ENCODE measurements around the gene ERMAP.

DNA sequence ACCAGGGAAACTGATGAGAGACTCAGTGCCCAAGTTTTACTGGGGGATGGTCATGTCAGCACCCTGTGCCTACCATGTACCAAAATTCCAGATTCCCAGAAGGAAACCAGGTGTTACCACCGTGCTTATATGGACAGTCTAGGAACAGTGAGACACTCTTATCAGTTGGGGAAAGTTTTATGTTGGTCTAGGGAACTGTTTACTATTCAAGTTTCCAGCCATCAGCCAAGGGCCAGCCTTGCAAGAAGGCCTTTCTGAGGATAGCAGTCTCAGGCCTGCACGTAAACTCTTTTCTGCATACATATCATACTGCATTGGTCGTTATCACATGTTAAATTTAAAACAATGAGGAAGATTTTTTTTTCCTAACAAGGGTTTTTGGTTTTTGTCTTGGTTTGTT is 19.5 kb upstream of the ERMAP start:
- TF ChIP-seq POLR2A (IDR thresholded peaks at IDR 0.05), result no peak
- TF ChIP-seq, protein P1, sequence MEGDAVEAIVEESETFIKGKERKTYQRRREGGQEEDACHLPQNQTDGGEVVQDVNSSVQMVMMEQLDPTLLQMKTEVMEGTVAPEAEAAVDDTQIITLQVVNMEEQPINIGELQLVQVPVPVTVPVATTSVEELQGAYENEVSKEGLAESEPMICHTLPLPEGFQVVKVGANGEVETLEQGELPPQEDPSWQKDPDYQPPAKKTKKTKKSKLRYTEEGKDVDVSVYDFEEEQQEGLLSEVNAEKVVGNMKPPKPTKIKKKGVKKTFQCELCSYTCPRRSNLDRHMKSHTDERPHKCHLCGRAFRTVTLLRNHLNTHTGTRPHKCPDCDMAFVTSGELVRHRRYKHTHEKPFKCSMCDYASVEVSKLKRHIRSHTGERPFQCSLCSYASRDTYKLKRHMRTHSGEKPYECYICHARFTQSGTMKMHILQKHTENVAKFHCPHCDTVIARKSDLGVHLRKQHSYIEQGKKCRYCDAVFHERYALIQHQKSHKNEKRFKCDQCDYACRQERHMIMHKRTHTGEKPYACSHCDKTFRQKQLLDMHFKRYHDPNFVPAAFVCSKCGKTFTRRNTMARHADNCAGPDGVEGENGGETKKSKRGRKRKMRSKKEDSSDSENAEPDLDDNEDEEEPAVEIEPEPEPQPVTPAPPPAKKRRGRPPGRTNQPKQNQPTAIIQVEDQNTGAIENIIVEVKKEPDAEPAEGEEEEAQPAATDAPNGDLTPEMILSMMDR (IDR thresholded peaks at IDR 0.05), result no peak

All from tibial nerve (tissue), 3 donors.